ENCODE results near the gene SORCS3. TPM values are rescaled to one million over a fixed set of nuclear protein-coding genes. Genes with fewer than 3 reads are reported as not detected.

The SORCS3 gene
- total RNA-seq, 1 experiment from 2014 or later = 0.94 TPM

DNA sequence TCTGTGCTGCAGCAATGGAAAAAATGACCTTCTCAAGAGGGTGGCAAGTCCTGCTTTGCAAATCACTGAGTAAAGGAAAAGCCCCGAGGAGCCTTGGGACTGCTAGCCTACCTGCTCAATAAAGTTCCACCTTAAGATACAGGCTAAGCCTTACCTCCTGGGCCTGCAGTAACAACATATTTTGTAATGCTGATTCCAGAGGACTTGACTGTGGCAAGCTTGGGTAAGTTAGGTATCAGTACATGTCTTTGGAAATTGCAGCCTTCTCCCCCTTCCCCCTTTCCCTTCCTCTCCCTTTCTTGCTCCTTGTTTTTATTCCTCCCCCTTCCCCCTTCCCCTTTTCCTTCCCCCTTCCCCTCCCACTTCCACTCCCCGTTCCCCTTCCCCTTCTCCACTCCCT is 126.2 kb downstream of the SORCS3 start:
- DNase-seq (ENCODE audit: low spot score) = no peak
- H3K4me3 Mint-ChIP-seq = no peak overlapping the region
- TF ChIP-seq RELA (CRISPR knock-in tag; IDR thresholded peaks at IDR 0.05; ENCODE audit: borderline replicate concordance) (no peak), MAX (CRISPR knock-in tag; IDR thresholded peaks at IDR 0.05) (no peak), NR2C2 (CRISPR knock-in tag; IDR thresholded peaks at IDR 0.05) (no peak), SMAD4 (CRISPR knock-in tag; IDR thresholded peaks at IDR 0.05) (no peak), IRF1 (CRISPR knock-in tag; IDR thresholded peaks at IDR 0.05) (no peak), AFF4 (CRISPR knock-in tag; IDR thresholded peaks at IDR 0.05; ENCODE audit: borderline replicate concordance) (no peak), MYBL2 (CRISPR knock-in tag; IDR thresholded peaks at IDR 0.05) (no peak), NR1H2 (CRISPR knock-in tag; IDR thresholded peaks at IDR 0.05) (no peak), E2F4 (CRISPR knock-in tag; IDR thresholded peaks at IDR 0.05; ENCODE audit: borderline replicate concordance, low read depth) (no peak), NR3C1 (CRISPR knock-in tag; conservative IDR thresholded peaks at IDR 0.05; ENCODE audit: low read depth) (no peak), ZNF512 (CRISPR knock-in tag; IDR thresholded peaks at IDR 0.05; ENCODE audit: borderline replicate concordance) (no peak), CBFB (CRISPR knock-in tag; IDR thresholded peaks at IDR 0.05; ENCODE audit: low read depth) (no peak)
- TF ChIP-seq, protein P1, sequence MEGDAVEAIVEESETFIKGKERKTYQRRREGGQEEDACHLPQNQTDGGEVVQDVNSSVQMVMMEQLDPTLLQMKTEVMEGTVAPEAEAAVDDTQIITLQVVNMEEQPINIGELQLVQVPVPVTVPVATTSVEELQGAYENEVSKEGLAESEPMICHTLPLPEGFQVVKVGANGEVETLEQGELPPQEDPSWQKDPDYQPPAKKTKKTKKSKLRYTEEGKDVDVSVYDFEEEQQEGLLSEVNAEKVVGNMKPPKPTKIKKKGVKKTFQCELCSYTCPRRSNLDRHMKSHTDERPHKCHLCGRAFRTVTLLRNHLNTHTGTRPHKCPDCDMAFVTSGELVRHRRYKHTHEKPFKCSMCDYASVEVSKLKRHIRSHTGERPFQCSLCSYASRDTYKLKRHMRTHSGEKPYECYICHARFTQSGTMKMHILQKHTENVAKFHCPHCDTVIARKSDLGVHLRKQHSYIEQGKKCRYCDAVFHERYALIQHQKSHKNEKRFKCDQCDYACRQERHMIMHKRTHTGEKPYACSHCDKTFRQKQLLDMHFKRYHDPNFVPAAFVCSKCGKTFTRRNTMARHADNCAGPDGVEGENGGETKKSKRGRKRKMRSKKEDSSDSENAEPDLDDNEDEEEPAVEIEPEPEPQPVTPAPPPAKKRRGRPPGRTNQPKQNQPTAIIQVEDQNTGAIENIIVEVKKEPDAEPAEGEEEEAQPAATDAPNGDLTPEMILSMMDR (IDR thresholded peaks at IDR 0.05) = no peak
- TF ChIP-seq, protein P2, sequence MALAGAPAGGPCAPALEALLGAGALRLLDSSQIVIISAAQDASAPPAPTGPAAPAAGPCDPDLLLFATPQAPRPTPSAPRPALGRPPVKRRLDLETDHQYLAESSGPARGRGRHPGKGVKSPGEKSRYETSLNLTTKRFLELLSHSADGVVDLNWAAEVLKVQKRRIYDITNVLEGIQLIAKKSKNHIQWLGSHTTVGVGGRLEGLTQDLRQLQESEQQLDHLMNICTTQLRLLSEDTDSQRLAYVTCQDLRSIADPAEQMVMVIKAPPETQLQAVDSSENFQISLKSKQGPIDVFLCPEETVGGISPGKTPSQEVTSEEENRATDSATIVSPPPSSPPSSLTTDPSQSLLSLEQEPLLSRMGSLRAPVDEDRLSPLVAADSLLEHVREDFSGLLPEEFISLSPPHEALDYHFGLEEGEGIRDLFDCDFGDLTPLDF (CRISPR knock-in tag; IDR thresholded peaks at IDR 0.05) = no peak
- TF ChIP-seq, protein P3, sequence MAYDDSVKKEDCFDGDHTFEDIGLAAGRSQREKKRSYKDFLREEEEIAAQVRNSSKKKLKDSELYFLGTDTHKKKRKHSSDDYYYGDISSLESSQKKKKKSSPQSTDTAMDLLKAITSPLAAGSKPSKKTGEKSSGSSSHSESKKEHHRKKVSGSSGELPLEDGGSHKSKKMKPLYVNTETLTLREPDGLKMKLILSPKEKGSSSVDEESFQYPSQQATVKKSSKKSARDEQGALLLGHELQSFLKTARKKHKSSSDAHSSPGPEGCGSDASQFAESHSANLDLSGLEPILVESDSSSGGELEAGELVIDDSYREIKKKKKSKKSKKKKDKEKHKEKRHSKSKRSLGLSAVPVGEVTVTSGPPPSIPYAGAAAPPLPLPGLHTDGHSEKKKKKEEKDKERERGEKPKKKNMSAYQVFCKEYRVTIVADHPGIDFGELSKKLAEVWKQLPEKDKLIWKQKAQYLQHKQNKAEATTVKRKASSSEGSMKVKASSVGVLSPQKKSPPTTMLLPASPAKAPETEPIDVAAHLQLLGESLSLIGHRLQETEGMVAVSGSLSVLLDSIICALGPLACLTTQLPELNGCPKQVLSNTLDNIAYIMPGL (CRISPR knock-in tag; IDR thresholded peaks at IDR 0.05) = no peak
- TF ChIP-seq, protein P4, sequence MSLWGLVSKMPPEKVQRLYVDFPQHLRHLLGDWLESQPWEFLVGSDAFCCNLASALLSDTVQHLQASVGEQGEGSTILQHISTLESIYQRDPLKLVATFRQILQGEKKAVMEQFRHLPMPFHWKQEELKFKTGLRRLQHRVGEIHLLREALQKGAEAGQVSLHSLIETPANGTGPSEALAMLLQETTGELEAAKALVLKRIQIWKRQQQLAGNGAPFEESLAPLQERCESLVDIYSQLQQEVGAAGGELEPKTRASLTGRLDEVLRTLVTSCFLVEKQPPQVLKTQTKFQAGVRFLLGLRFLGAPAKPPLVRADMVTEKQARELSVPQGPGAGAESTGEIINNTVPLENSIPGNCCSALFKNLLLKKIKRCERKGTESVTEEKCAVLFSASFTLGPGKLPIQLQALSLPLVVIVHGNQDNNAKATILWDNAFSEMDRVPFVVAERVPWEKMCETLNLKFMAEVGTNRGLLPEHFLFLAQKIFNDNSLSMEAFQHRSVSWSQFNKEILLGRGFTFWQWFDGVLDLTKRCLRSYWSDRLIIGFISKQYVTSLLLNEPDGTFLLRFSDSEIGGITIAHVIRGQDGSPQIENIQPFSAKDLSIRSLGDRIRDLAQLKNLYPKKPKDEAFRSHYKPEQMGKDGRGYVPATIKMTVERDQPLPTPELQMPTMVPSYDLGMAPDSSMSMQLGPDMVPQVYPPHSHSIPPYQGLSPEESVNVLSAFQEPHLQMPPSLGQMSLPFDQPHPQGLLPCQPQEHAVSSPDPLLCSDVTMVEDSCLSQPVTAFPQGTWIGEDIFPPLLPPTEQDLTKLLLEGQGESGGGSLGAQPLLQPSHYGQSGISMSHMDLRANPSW (CRISPR knock-in tag; conservative IDR thresholded peaks at IDR 0.05; ENCODE audit: low read depth) = no peak
- H3K27me3 Mint-ChIP-seq (ENCODE audit: low read depth) = no peaks in the 10 kb centered on the region; the same call in 1 of the 2 replicates
- CTCF ChIA-PET = interaction anchor here (0.5 to 1.1 kb wide), 2 partner anchors 10 to 241 kb away, joined by 3 to 4 read pairs; no protein-coding TSS in a partner anchor
- no peak overlapping the region for H3K27ac Mint-ChIP-seq
- H3K36me3 Mint-ChIP-seq = no peaks in the 10 kb centered on the region
- H3K4me1 Mint-ChIP-seq = peaks cover 22% of the 10 kb centered on the region
- peak; percentile 73 for ATAC-seq
- POLR2A ChIA-PET = no interaction called here
- no peaks in the 10 kb centered on the region for H3K9me3 Mint-ChIP-seq

Data from WTC11 (cell line).